H1 (cell line): ENCODE measurements around the gene PKD1. TPM values are rescaled to one million over a fixed set of nuclear protein-coding genes. Genes with fewer than 3 reads are reported as not detected.

Experiments used
- ASH2L ChIP-seq: fragments of 200-600, 300-600 bp; sonication (generic); IDR thresholded peaks from one replicate; pipeline ENCODE4 v1.7.1; 2017; ENCODE audit warnings: low read length
- BCL11A ChIP-seq, 2 experiments: IDR thresholded peaks; one replicate each; pipeline ENCODE4 v1.6.1; 2011; ENCODE audit warnings: low read depth in 2 of 2, low read length in 2 of 2, mild to moderate bottlenecking in 2 of 2
- CBX5 ChIP-seq: fragments of 300-800, 300-1000 bp; sonication (generic); IDR thresholded peaks from 2 replicates; pipeline ENCODE4 v1.7.1; 2016; ENCODE audit warnings: antibody characterized with exemption, low read length, low read depth
- CHD7 ChIP-seq: fragments of 300-600 bp; sonication (generic); IDR thresholded peaks from 2 replicates; pipeline ENCODE4 v1.7.1; 2012; ENCODE audit warnings: low read length, moderate library complexity, mild to moderate bottlenecking, inconsistent platforms; ENCODE audit not compliant: insufficient replicate concordance
- EGR1 ChIP-seq: IDR thresholded peaks from 2 replicates; pipeline ENCODE4 v1.6.1; 2011; ENCODE audit warnings: low read depth, low read length, borderline replicate concordance
- GTF2F1 ChIP-seq: IDR thresholded peaks from 2 replicates; pipeline ENCODE4 v1.6.1; 2012; ENCODE audit warnings: low read depth, low read length, improper control_type of control experiment, borderline replicate concordance
- JUND ChIP-seq: IDR thresholded peaks from 2 replicates; pipeline ENCODE4 v1.6.1; 2011; ENCODE audit warnings: mild to moderate bottlenecking, improper control_type of control experiment, low read length
- SIX5 ChIP-seq: IDR thresholded peaks from 2 replicates; pipeline ENCODE4 v1.6.1; 2011; ENCODE audit warnings: mild to moderate bottlenecking, low read depth, low read length
- TBP ChIP-seq: IDR thresholded peaks from 2 replicates; pipeline ENCODE4 v1.6.1; 2011; ENCODE audit warnings: low read depth, low read length, improper control_type of control experiment
- ZNF274 ChIP-seq: IDR thresholded peaks from 2 replicates; pipeline ENCODE4 v1.7.0; 2012; ENCODE audit warnings: low read length, borderline replicate concordance; ENCODE audit errors: extremely low read depth
- polyA plus RNA-seq, 7 experiments: library from polyadenylated mRNA; depleted of rRNA in 3 of 7; stranded (reverse) in 5 of 7; unstranded in 2 of 7; fragments of >200 nt in 5 of 7; fragments of 200-250 nt in 2 of 7; gene quantifications; 1 replicate in 5 of 7; 2 replicates in 1 of 7; 4 replicates in 1 of 7; pipeline versions ENCODE4 v1.2.1 to v1.2.3, GENCODE V29; 2011 to 2013; ENCODE audit warnings: missing spikeins in 2 of 7, mixed read lengths in 2 of 7
- total RNA-seq: library from RNA; stranded (reverse); fragmentation: NEBNext Ultra II Directional; extraction: Animal tissue kit (Norgen Biotek cat#: 25700); gene quantifications from 2 replicates; pipeline ENCODE4 v1.2.1, GENCODE V29; 2021

The PKD1 gene
- total and polyA plus RNA-seq, 2 of the 8 experiments (the other 6 are each of a cell fraction or from before 2014, with no cell fraction given), result 40.6 to 52.7 TPM

- TF ChIP-seq CHD7 (no peak), ASH2L (no peak), SIX5 (no peak), ZNF274 (no peak), TBP (no peak), EGR1 (no peak), CBX5 (no peak), JUND (no peak), GTF2F1 (no peak), BCL11A (IDR thresholded peaks at IDR 0.05; ENCODE audit: low read depth in 2 of 2, low read length in 2 of 2) (no peak)
Measured at GRCh38 chr16:2165861-2166260, 30.2 kb upstream of the PKD1 start (continued).
